ENCODE data around the gene MIOS.

GRCh38 chr7:7570584-7570983, 3.9 kb downstream of the MIOS start:
- TF ChIP-seq YY1 (IDR thresholded peaks at IDR 0.05; ENCODE audit: insufficient read depth, insufficient read length): no peak
- no peak for TF ChIP-seq ZNF274 (IDR thresholded peaks at IDR 0.05; ENCODE audit: low read depth, low read length)
- no peak for TF ChIP-seq SUZ12 (IDR thresholded peaks at IDR 0.05; ENCODE audit: extremely low read depth, insufficient read depth, insufficient read length)

Data from NT2/D1 (cell line).